H9 (cell line): Measurements from ENCODE around the gene MSRB2. TPM values are rescaled to one million over a fixed set of nuclear protein-coding genes. Genes with fewer than 3 reads are reported as not detected.

Experiments
- DNase-seq: peaks from one replicate; pipeline ENCODE4 v3.0.0-alpha.2; 2017
- H2AFZ ChIP-seq: one replicate; pipeline ENCODE4 v1.6.1; 2013; ENCODE audit warnings: mild to moderate bottlenecking, low read length, control low read depth, moderate library complexity
- H2AK5ac ChIP-seq: 2 replicates; pipeline ENCODE4 v1.6.1; 2013; ENCODE audit warnings: low read length, control low read depth, mixed read lengths; ENCODE audit not compliant: insufficient read length
- H2BK120ac ChIP-seq: one replicate; pipeline ENCODE4 v1.6.1; 2013; ENCODE audit warnings: low read depth, mild to moderate bottlenecking, low read length, control low read depth, inconsistent platforms; ENCODE audit not compliant: poor library complexity, severe bottlenecking
- H2BK12ac ChIP-seq: 2 replicates; pipeline ENCODE4 v1.6.1; 2013; ENCODE audit warnings: low read length, control low read depth, mixed read lengths, low read depth; ENCODE audit not compliant: insufficient read length
- H2BK15ac ChIP-seq: 2 replicates; pipeline ENCODE4 v1.6.1; 2013; ENCODE audit warnings: low read depth, low read length, control low read depth
- H2BK20ac ChIP-seq: one replicate; pipeline ENCODE4 v1.6.1; 2013; ENCODE audit warnings: low read depth, mild to moderate bottlenecking, low read length, control low read depth, inconsistent platforms; ENCODE audit not compliant: poor library complexity, severe bottlenecking
- H2BK5ac ChIP-seq: 2 replicates; pipeline ENCODE4 v1.6.1; 2013; ENCODE audit warnings: low read length, control low read depth, mixed read lengths; ENCODE audit not compliant: insufficient read length
- H3K14ac ChIP-seq: 2 replicates; pipeline ENCODE4 v1.6.1; 2013; ENCODE audit warnings: low read length, control low read depth; ENCODE audit not compliant: insufficient read depth
- H3K18ac ChIP-seq: 2 replicates; pipeline ENCODE4 v1.6.1; 2013; ENCODE audit warnings: low read depth, mild to moderate bottlenecking, mixed read lengths, low read length, control low read depth; ENCODE audit not compliant: insufficient read length
- H3K23ac ChIP-seq: 2 replicates; pipeline ENCODE4 v1.6.1; 2013; ENCODE audit warnings: low read length, control low read depth, mixed read lengths, low read depth; ENCODE audit not compliant: insufficient read length
- H3K23me2 ChIP-seq: 2 replicates; pipeline ENCODE4 v1.6.1; 2013; ENCODE audit warnings: low read depth, mild to moderate bottlenecking, mixed read lengths, low read length, control low read depth; ENCODE audit not compliant: insufficient read length, poor library complexity, severe bottlenecking
- H3K27ac ChIP-seq: 2 replicates; pipeline ENCODE4 v1.5.1; 2013; ENCODE audit warnings: low read length, control low read depth, mixed read lengths, low read depth; ENCODE audit not compliant: insufficient read length
- H3K27me3 ChIP-seq: 2 replicates; pipeline ENCODE4 v1.6.1; 2013; ENCODE audit warnings: low read length, control low read depth, inconsistent platforms; ENCODE audit not compliant: insufficient read depth
- H3K4ac ChIP-seq: 2 replicates; pipeline ENCODE4 v1.6.1; 2013; ENCODE audit warnings: low read depth, mild to moderate bottlenecking, control low read depth, inconsistent platforms, low read length, moderate library complexity
- H3K4me1 ChIP-seq: 2 replicates; pipeline ENCODE4 v1.6.1; 2013; ENCODE audit warnings: low read length, control low read depth, inconsistent platforms; ENCODE audit not compliant: insufficient read depth
- H3K4me2 ChIP-seq: 2 replicates; pipeline ENCODE4 v1.6.1; 2013; ENCODE audit warnings: low read length, control low read depth, mixed read lengths; ENCODE audit not compliant: insufficient read length, insufficient read depth
- H3K56ac ChIP-seq: 2 replicates; pipeline ENCODE4 v1.6.1; 2013; ENCODE audit warnings: low read depth, mild to moderate bottlenecking, mixed read lengths, low read length, control low read depth; ENCODE audit not compliant: insufficient read length
- H3K79me1 ChIP-seq: 2 replicates; pipeline ENCODE4 v1.6.1; 2013; ENCODE audit warnings: low read depth, mild to moderate bottlenecking, moderate library complexity, low read length, control low read depth, inconsistent platforms; ENCODE audit not compliant: insufficient read depth, poor library complexity, severe bottlenecking
- H3K79me2 ChIP-seq: 2 replicates; pipeline ENCODE4 v1.6.1; 2013; ENCODE audit warnings: low read length, control low read depth, inconsistent platforms; ENCODE audit not compliant: insufficient read depth
- H3K9ac ChIP-seq: 2 replicates; pipeline ENCODE4 v1.6.1; 2013; ENCODE audit warnings: low read length, control low read depth, mixed read lengths; ENCODE audit not compliant: insufficient read length; ENCODE audit errors: extremely low read depth
- H3K9me3 ChIP-seq: one replicate; pipeline ENCODE4 v1.6.1; 2013; ENCODE audit warnings: low read depth, low read length, inconsistent platforms; ENCODE audit not compliant: control insufficient read depth
- H3T11ph ChIP-seq: one replicate; pipeline ENCODE4 v1.6.1; 2013; ENCODE audit warnings: mild to moderate bottlenecking, low read length, control low read depth, inconsistent platforms
- H4K20me1 ChIP-seq: one replicate; pipeline ENCODE4 v1.6.1; 2013; ENCODE audit not compliant: control insufficient read depth, insufficient read length, insufficient read depth
- H4K5ac ChIP-seq: 2 replicates; pipeline ENCODE4 v1.6.1; 2013; ENCODE audit warnings: low read depth, mild to moderate bottlenecking, mixed read lengths, low read length, control low read depth; ENCODE audit not compliant: insufficient read length
- H4K8ac ChIP-seq: replicated peaks from 2 replicates; pipeline ENCODE4 v1.6.1; 2013; ENCODE audit warnings: low read length, control low read depth, mixed read lengths, low read depth; ENCODE audit not compliant: insufficient read length
- H4K91ac ChIP-seq: 2 replicates; pipeline ENCODE4 v1.6.1; 2013; ENCODE audit warnings: low read depth, mild to moderate bottlenecking, moderate library complexity, mixed read lengths, low read length, control low read depth; ENCODE audit not compliant: insufficient read length
- H3K27ac Mint-ChIP-seq, 3 experiments: 2 replicates in 2 of 3; 3 replicates in 1 of 3; pipeline ENCODE4 v1.8.0; 2020 to 2021; ENCODE audit warnings: mixed read lengths in 3 of 3, mild to moderate bottlenecking in 1 of 3, moderate library complexity in 1 of 3
- H3K27me3 Mint-ChIP-seq: 2 replicates; pipeline ENCODE4 v1.8.0; 2021; ENCODE audit warnings: low read depth, mild to moderate bottlenecking, moderate library complexity, mixed read lengths
- H3K36me3 Mint-ChIP-seq, 3 experiments: 2 replicates in 2 of 3; 3 replicates in 1 of 3; pipeline ENCODE4 v1.8.0; 2020 to 2021; ENCODE audit warnings: low read depth in 3 of 3, mixed read lengths in 3 of 3; ENCODE audit not compliant: insufficient read depth in 1 of 3
- H3K4me1 Mint-ChIP-seq, 2 experiments: 2 replicates each; pipeline ENCODE4 v1.8.0; 2020; ENCODE audit warnings: mixed read lengths in 2 of 2
- H3K4me3 Mint-ChIP-seq, 2 experiments: 2 replicates in 1 of 2; 3 replicates in 1 of 2; pipeline ENCODE4 v1.8.0; 2020 to 2021; ENCODE audit warnings: mild to moderate bottlenecking in 2 of 2, mixed read lengths in 2 of 2, moderate library complexity in 1 of 2
- H3K9me3 Mint-ChIP-seq, 2 experiments: 2 replicates in 1 of 2; 3 replicates in 1 of 2; pipeline ENCODE4 v1.8.0; 2020; ENCODE audit warnings: mild to moderate bottlenecking in 2 of 2, mixed read lengths in 2 of 2, moderate library complexity in 1 of 2
- CTCF ChIP-seq: fragments of 200-600 bp; sonication (generic); conservative IDR thresholded peaks from 3 replicates; pipeline ENCODE4 v1.8.0; 2021; ENCODE audit warnings: antibody characterized with exemption, mild to moderate bottlenecking
- WGBS: extraction: QIAGEN DNeasy Blood & Tissue Kit; methylation state at CpG from one replicate; pipeline ENCODE4 v1.1.7; 2013; ENCODE audit warnings: missing lambda C conversion rate, low lambda C conversion rate, mixed read lengths; ENCODE audit not compliant: insufficient read length; ENCODE audit errors: extremely low coverage; 5-methylcytosine and 5-hydroxymethylcytosine counted together
- total RNA-seq: library from RNA; stranded (reverse); gene quantifications from 2 replicates; pipeline ENCODE4 v1.2.1, GENCODE V29; 2021

MSRB2 gene
- total RNA-seq, 1 experiment from 2014 or later = 18.0 TPM

GRCh38 chr10:23099816-23100215 lies 4.4 kb downstream of the MSRB2 start:
- Histone ChIP-seq H3K79me2 (no peaks in the 10 kb centered on the region), H3K23ac (no peak overlapping the region), H2AFZ (no peak overlapping the region), H2BK5ac (no peak overlapping the region), H3K14ac (no peak overlapping the region), H4K20me1 (no peaks in the 10 kb centered on the region), H2BK12ac (no peak overlapping the region), H3K79me1 (no peaks in the 10 kb centered on the region), H3T11ph (no peak overlapping the region), H3K27ac (no peak overlapping the region), H4K5ac (no peak overlapping the region), H3K56ac (no peak overlapping the region), H3K27me3 (no peaks in the 10 kb centered on the region), H3K4ac (no peak overlapping the region), H3K18ac (no peak overlapping the region), H3K9ac (no peak overlapping the region), H3K4me2 (no peak overlapping the region), H3K23me2 (peaks cover 3% of the 10 kb centered on the region), H2BK120ac (no peak overlapping the region), H2BK15ac (no peak overlapping the region), H2AK5ac (no peak overlapping the region), H2BK20ac (no peak overlapping the region), H4K8ac (no peak overlapping the region), H3K9me3 (no peaks in the 10 kb centered on the region), H3K4me1 (peaks cover 11% of the 10 kb centered on the region), H4K91ac (no peak overlapping the region)
- H3K9me3 Mint-ChIP-seq = peaks cover 5% of the 10 kb centered on the region in 2 experiments; a peak in 4 of 5 replicates
- no peak for DNase-seq
- H3K4me1 Mint-ChIP-seq = peaks cover 22 to 34% of the 10 kb centered on the region in 2 experiments
- no peak for TF ChIP-seq CTCF
- no peaks in the 10 kb centered on the region for H3K27me3 Mint-ChIP-seq
- peak overlapping the region in 2 of 3 experiments; percentile 44 to 56; a peak in 2 of 7 replicates for H3K27ac Mint-ChIP-seq
- no CpG with 5 or more reads among the region's 2 CpGs for whole genome bisulfite sequencing
- no peak overlapping the region for H3K4me3 Mint-ChIP-seq
- peaks cover 0 to 17% (median 9%) of the 10 kb centered on the region in 3 experiments; a peak in 5 of 7 replicates for H3K36me3 Mint-ChIP-seq
